Upper lobe of right lung (tissue), 1 donor: Measurements from ENCODE around the gene HAUS1. TPM values are rescaled to one million over a fixed set of nuclear protein-coding genes. Genes with fewer than 3 reads are reported as not detected.

Source experiments
- ATAC-seq: fragments of 200-7000 bp; cut with Tn5 transposase; one replicate; pipeline ENCODE4 v1.9.1; 2020; ENCODE audit warnings: mild to moderate bottlenecking, moderate library complexity
- DNase-seq: peaks from one replicate; pipeline ENCODE4 v3.0.0-alpha.2; 2020
- H3K27ac ChIP-seq: fragments of 200-600 bp; one replicate; pipeline ENCODE4 v1.8.0; 2022
- H3K27me3 ChIP-seq: fragments of 200-600 bp; one replicate; pipeline ENCODE4 v1.8.0; 2022; ENCODE audit warnings: mild to moderate bottlenecking
- H3K36me3 ChIP-seq: fragments of 200-600 bp; one replicate; pipeline ENCODE4 v1.8.0; 2022
- H3K4me1 ChIP-seq: fragments of 200-600 bp; one replicate; pipeline ENCODE4 v1.8.0; 2022
- H3K4me3 ChIP-seq: fragments of 200-600 bp; one replicate; pipeline ENCODE4 v1.8.0; 2022; ENCODE audit warnings: mild to moderate bottlenecking
- H3K9me3 ChIP-seq: fragments of 200-600 bp; one replicate; pipeline ENCODE4 v1.8.0; 2022
- intact Hi-C: fragments of 100-400 bp; cut with DNase I; formaldehyde crosslinking; loops from one replicate; pipeline ENCODE4 v1.11.0; 2022
- total RNA-seq: library from RNA; stranded (reverse); fragmentation: NEBNext Ultra II Directional; extraction: Animal tissue kit (Norgen Biotek cat#: 25700); gene quantifications from one replicate; pipeline ENCODE4 v1.2.1, GENCODE V29; 2021
- TF ChIP-seq, protein P1 (sequence below): fragments of 200-600 bp; IDR thresholded peaks from one replicate; pipeline ENCODE4 v1.8.0; 2022; ENCODE audit warnings: antibody characterized with exemption
- donor health status: DM: no; HTN: yes; CAD: no; lungs with severe emphysema.

Gene HAUS1
- total RNA-seq, 1 donor from 2014 or later, result 17.1 TPM

- ATAC-seq (peak; percentile 12), DNase-seq (no peak)
- Histone ChIP-seq H3K4me1 (peaks cover 13% of the 10 kb centered on the region), H3K27ac (peak overlapping the region; percentile 95), H3K4me3 (peak overlapping the region; percentile 91), H3K9me3 (no peaks in the 10 kb centered on the region), H3K36me3 (peaks cover 32% of the 10 kb centered on the region), H3K27me3 (no peaks in the 10 kb centered on the region)
- intact Hi-C loops, result no loop called here
- TF ChIP-seq, protein P1, sequence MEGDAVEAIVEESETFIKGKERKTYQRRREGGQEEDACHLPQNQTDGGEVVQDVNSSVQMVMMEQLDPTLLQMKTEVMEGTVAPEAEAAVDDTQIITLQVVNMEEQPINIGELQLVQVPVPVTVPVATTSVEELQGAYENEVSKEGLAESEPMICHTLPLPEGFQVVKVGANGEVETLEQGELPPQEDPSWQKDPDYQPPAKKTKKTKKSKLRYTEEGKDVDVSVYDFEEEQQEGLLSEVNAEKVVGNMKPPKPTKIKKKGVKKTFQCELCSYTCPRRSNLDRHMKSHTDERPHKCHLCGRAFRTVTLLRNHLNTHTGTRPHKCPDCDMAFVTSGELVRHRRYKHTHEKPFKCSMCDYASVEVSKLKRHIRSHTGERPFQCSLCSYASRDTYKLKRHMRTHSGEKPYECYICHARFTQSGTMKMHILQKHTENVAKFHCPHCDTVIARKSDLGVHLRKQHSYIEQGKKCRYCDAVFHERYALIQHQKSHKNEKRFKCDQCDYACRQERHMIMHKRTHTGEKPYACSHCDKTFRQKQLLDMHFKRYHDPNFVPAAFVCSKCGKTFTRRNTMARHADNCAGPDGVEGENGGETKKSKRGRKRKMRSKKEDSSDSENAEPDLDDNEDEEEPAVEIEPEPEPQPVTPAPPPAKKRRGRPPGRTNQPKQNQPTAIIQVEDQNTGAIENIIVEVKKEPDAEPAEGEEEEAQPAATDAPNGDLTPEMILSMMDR, result no peak
Observed at GRCh38 chr18:46097431-46097800, 6.8 kb upstream of the HAUS1 start.

DNA sequence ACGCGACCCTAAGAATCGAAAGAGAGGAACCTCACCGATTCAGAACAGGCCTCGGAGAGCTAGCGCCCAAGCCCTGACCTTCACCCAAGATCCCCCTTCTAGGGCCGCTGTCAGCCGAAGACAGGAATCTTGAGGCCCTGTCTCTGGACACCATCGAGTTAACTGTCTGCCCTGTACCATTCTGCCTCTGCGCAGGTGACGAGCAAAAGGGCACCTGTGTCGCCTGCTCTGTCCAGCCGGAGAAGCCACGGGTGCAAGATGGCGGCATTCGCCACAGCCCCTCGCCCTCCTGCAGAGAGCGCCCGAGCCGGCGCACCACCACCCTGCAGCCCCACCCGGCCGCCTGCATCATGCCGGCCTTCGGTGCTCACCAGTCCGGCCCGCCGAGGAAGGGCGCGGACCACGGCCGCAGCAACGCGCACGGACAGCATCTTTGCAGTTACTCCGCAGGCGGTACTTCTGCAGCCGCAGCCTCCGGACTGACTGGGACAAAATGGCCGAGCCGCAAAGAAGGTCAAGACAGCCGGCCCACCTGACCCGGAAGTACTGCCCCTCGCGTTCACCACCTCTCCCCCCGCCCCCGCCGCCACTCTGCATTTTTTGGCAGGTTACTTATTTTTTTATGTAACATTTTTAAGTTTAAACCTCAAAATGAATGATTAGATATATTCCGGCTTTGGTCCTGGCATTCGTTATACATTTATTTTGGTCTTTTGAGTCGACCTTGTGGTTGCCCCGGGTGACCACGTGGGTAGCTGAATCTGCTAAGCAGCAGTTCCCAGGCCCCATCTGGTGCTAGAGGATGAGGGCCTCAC is 6.2 kb upstream of the HAUS1 start, which contains the start of gene ATP5F1A:
Gene ATP5F1A (minus strand): TSS at position 496 of the 815 bp plus-strand sequence. CDS start 65 bp downstream, at position 431.
- DNase-seq, result peak; percentile 92
- TF ChIP-seq, protein P1, result no peak
- intact Hi-C loops, result no loop called here
- H3K36me3 ChIP-seq, result peaks cover 26% of the 10 kb centered on the region
- H3K4me1 ChIP-seq, result peaks cover 13% of the 10 kb centered on the region
- H3K9me3 ChIP-seq, result no peaks in the 10 kb centered on the region
- ATAC-seq, result peak; percentile 96
- peak within 1 kb of the TSS; percentile 91 for H3K4me3 ChIP-seq
- H3K27ac ChIP-seq, result peak within 1 kb of the TSS; percentile 95
- H3K27me3 ChIP-seq, result no peaks in the 10 kb centered on the region

DNA sequence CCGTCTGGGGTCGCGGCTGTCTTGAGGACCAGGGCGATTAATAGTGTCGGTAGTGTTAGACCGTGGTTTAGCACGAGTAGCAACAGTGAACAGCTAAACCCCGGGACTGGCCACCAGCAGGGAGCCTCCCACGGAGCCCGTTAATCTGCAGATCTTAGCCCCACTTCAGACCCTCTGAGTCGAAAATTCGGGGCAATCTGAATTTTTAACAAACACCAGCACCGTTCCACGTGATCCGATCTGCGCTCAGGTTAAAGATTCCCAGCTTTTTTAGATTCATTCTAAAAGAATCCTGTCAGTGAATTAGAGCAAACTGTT is 5.6 kb upstream of the HAUS1 start:
- peaks cover 13% of the 10 kb centered on the region for H3K4me1 ChIP-seq
- H3K9me3 ChIP-seq, result no peaks in the 10 kb centered on the region
- H3K36me3 ChIP-seq, result peaks cover 20% of the 10 kb centered on the region
- H3K27ac ChIP-seq, result peak overlapping the region; percentile 95
- TF ChIP-seq, protein P1, result no peak
- H3K4me3 ChIP-seq, result peak overlapping the region; percentile 91
- no peak for ATAC-seq
- H3K27me3 ChIP-seq, result no peaks in the 10 kb centered on the region
- DNase-seq, result no peak
- intact Hi-C loops, result no loop called here

GRCh38 chr18:46099463-46099862 is 4.7 kb upstream of the HAUS1 start:
- Histone ChIP-seq H3K27me3 (no peaks in the 10 kb centered on the region), H3K9me3 (no peaks in the 10 kb centered on the region), H3K36me3 (peaks cover 11% of the 10 kb centered on the region), H3K4me1 (peaks cover 17% of the 10 kb centered on the region), H3K27ac (no peak overlapping the region), H3K4me3 (no peak overlapping the region)
- TF ChIP-seq, protein P1, result no peak
- intact Hi-C loops, result no loop called here
- DNase-seq, result no peak
- ATAC-seq, result no peak

- Histone ChIP-seq H3K4me3 (no peak overlapping the region), H3K27ac (no peak overlapping the region), H3K36me3 (peaks cover 15% of the 10 kb centered on the region), H3K27me3 (no peaks in the 10 kb centered on the region), H3K4me1 (peaks cover 4% of the 10 kb centered on the region), H3K9me3 (no peaks in the 10 kb centered on the region)
- DNase-seq (no peak), ATAC-seq (no peak)
- intact Hi-C loops, result no loop called here
- TF ChIP-seq, protein P1, result no peak
Observed at GRCh38 chr18:46109386-46109785, 5.2 kb downstream of the HAUS1 start.
